ENCODE results near the gene ZNF157.
"Not testable (repeated sequence)": the region's sequence is repeated elsewhere in the genome, so short reads cannot be mapped to it uniquely, and the experiment has no call there.

Gene ZNF157

GRCh38 chrX:47370278-47370677 is at the start of gene ZNF157:
ZNF157 (plus strand) TSS chrX:47370578; CDS start chrX:47370669, 91 bp downstream.
- no peak within 1 kb of the TSS for H3K4me3 ChIP-seq (ENCODE audit: low read depth, low read length)
- no peaks in the 10 kb centered on the region for H3K36me3 ChIP-seq (ENCODE audit: insufficient read depth, low read length)
- H3K27me3 ChIP-seq (ENCODE audit: insufficient read depth, low read length), result no peaks in the 10 kb centered on the region
- no peaks in the 10 kb centered on the region for H3K4me1 ChIP-seq (ENCODE audit: control insufficient read depth, insufficient read depth, low read length, unreplicated experiment)
- H3K27ac ChIP-seq (ENCODE audit: low read depth, low read length), result no peak within 1 kb of the TSS
- H3K79me2 ChIP-seq (ENCODE audit: control insufficient read depth, insufficient read depth, low read length, unreplicated experiment), result no peaks in the 10 kb centered on the region
- H2AFZ ChIP-seq (ENCODE audit: low read length, unreplicated experiment), result no peak within 1 kb of the TSS

GRCh38 chrX:47321386-47321785 is 49.0 kb upstream of the ZNF157 start:
- no peak overlapping the region for H2AFZ ChIP-seq (ENCODE audit: low read length, unreplicated experiment)
- no peak overlapping the region for H3K27ac ChIP-seq (ENCODE audit: low read depth, low read length)
- H3K4me3 ChIP-seq (ENCODE audit: low read depth, low read length), result no peak overlapping the region

DNA sequence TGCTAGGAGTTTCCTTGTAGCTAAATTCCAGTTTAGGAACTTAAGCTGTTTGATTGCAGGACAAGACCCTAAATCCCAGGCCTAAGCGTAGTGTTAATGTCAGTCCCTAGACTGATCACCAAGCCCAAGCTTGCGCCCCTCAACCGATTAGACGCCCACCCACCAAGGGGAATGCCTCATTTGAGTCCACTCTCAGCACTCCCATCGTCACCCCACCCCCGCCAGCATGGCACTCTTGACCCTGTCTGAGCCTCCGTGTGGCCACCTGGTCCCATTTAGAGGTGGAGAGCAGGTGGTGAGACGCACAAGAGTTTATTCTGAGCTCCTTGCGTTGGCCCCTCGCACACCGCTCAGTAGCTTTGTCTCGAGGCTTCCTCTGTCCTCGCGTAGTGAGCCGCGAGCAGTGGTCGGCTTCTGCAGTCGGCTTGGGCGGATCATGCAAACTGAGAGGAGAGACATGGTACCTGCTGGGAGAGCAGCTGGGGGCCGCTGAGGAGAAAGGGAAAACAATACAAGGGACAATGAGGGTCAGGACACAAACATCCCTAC is 48.5 kb upstream of the ZNF157 start:
- no peak overlapping the region for H3K4me3 ChIP-seq (ENCODE audit: low read depth, low read length)

More at GRCh38 chrX:47321386-47321785, 49.0 kb upstream of the ZNF157 start:
- Histone ChIP-seq H3K27me3 (ENCODE audit: insufficient read depth, low read length) (no peaks in the 10 kb centered on the region), H3K79me2 (ENCODE audit: control insufficient read depth, insufficient read depth, low read length, unreplicated experiment) (no peaks in the 10 kb centered on the region), H3K36me3 (ENCODE audit: insufficient read depth, low read length) (no peaks in the 10 kb centered on the region), H3K4me1 (ENCODE audit: control insufficient read depth, insufficient read depth, low read length, unreplicated experiment) (no peaks in the 10 kb centered on the region)

DNA sequence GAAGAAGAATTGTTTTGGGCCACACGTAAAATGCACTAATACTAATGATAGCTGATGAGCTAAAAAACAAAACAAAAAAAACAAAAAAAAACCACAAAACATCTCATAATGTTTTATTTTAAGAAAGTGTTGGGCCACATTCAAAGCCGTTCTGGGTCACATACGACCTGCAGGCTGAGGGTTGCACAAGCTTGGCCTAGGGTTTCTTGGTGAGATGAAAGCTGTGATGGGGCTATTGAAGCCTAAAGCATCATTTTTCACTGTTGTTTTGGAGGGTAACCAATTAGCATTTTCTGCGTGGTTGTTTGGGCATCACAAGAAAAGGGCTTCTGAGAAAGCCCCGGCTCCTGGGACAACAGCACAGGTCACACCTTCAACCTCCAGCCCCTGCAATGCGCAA is 42.5 kb upstream of the ZNF157 start:
- Histone ChIP-seq H3K79me2 (ENCODE audit: control insufficient read depth, insufficient read depth, low read length, unreplicated experiment) (no peaks in the 10 kb centered on the region), H3K4me3 (ENCODE audit: low read depth, low read length) (no peak overlapping the region), H3K27me3 (ENCODE audit: insufficient read depth, low read length) (no peaks in the 10 kb centered on the region), H3K36me3 (ENCODE audit: insufficient read depth, low read length) (no peaks in the 10 kb centered on the region), H3K27ac (ENCODE audit: low read depth, low read length) (no peak overlapping the region), H3K4me1 (ENCODE audit: control insufficient read depth, insufficient read depth, low read length, unreplicated experiment) (no peaks in the 10 kb centered on the region), H2AFZ (ENCODE audit: low read length, unreplicated experiment) (no peak overlapping the region)

More for the DNA sequence above, 48.5 kb upstream of the ZNF157 start:
- Histone ChIP-seq H2AFZ (ENCODE audit: low read length, unreplicated experiment) (no peak overlapping the region), H3K27me3 (ENCODE audit: insufficient read depth, low read length) (no peaks in the 10 kb centered on the region), H3K27ac (ENCODE audit: low read depth, low read length) (no peak overlapping the region), H3K79me2 (ENCODE audit: control insufficient read depth, insufficient read depth, low read length, unreplicated experiment) (no peaks in the 10 kb centered on the region), H3K4me1 (ENCODE audit: control insufficient read depth, insufficient read depth, low read length, unreplicated experiment) (no peaks in the 10 kb centered on the region), H3K36me3 (ENCODE audit: insufficient read depth, low read length) (no peaks in the 10 kb centered on the region)

DNA sequence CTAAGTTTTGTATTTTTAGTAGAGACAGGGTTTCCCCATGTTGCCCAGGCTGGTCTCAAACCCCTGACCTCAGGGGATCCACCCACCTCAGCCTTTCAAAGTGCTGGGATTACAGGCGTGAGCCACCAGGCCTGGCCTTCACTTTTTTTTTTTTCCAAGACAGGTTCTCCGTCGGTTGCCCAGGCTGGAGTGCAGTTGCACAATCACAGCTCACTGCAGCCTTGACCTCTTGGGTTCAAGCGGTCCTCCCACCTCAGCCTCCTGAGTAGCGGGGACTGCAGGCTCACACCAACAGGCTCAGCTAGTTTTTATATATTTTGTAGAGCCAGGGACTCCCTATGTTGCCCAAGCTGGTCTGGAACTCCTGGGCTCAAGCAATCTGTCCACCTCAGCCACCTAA is 37.6 kb upstream of the ZNF157 start:
- not testable (repeated sequence) for H3K27me3 ChIP-seq (ENCODE audit: insufficient read depth, low read length); H3K36me3 ChIP-seq (ENCODE audit: insufficient read depth, low read length); H2AFZ ChIP-seq (ENCODE audit: low read length, unreplicated experiment); H3K4me3 ChIP-seq (ENCODE audit: low read depth, low read length); H3K4me1 ChIP-seq (ENCODE audit: control insufficient read depth, insufficient read depth, low read length, unreplicated experiment); H3K27ac ChIP-seq (ENCODE audit: low read depth, low read length); H3K79me2 ChIP-seq (ENCODE audit: control insufficient read depth, insufficient read depth, low read length, unreplicated experiment)

DNA sequence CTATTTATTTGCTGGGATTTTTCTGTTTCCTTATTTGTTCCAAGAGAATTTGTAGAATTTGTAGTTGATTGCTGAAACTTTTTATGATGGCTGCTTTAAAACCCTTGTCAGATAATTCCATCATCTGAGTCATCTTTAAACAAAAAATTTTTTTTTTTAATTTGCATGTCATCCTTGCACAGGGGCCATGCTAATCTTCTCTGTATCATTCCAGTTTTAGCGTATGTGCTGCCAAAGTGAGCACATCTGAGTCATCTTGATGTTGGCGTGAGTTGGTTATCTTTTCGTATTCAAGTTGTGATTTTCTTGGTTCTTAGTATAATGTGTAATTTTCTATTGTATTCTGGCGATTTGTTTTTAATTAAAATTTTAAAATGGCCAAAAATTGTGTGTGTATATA is 18.7 kb upstream of the ZNF157 start:
- Histone ChIP-seq H3K4me1 (ENCODE audit: control insufficient read depth, insufficient read depth, low read length, unreplicated experiment) (no peaks in the 10 kb centered on the region), H3K36me3 (ENCODE audit: insufficient read depth, low read length) (no peaks in the 10 kb centered on the region), H3K27ac (ENCODE audit: low read depth, low read length) (no peak overlapping the region), H3K4me3 (ENCODE audit: low read depth, low read length) (no peak overlapping the region), H3K27me3 (ENCODE audit: insufficient read depth, low read length) (no peaks in the 10 kb centered on the region), H2AFZ (ENCODE audit: low read length, unreplicated experiment) (no peak overlapping the region), H3K79me2 (ENCODE audit: control insufficient read depth, insufficient read depth, low read length, unreplicated experiment) (no peaks in the 10 kb centered on the region)

GRCh38 chrX:47358387-47359065 is 11.9 kb upstream of the ZNF157 start:
- H3K79me2 ChIP-seq (ENCODE audit: control insufficient read depth, insufficient read depth, low read length, unreplicated experiment), result no peaks in the 10 kb centered on the region
- H3K27me3 ChIP-seq (ENCODE audit: insufficient read depth, low read length), result no peaks in the 10 kb centered on the region
- no peaks in the 10 kb centered on the region for H3K36me3 ChIP-seq (ENCODE audit: insufficient read depth, low read length)
- no peak overlapping the region for H3K27ac ChIP-seq (ENCODE audit: low read depth, low read length)
- no peak overlapping the region for H2AFZ ChIP-seq (ENCODE audit: low read length, unreplicated experiment)
- H3K4me1 ChIP-seq (ENCODE audit: control insufficient read depth, insufficient read depth, low read length, unreplicated experiment), result no peaks in the 10 kb centered on the region
- H3K4me3 ChIP-seq (ENCODE audit: low read depth, low read length), result no peak overlapping the region

DNA sequence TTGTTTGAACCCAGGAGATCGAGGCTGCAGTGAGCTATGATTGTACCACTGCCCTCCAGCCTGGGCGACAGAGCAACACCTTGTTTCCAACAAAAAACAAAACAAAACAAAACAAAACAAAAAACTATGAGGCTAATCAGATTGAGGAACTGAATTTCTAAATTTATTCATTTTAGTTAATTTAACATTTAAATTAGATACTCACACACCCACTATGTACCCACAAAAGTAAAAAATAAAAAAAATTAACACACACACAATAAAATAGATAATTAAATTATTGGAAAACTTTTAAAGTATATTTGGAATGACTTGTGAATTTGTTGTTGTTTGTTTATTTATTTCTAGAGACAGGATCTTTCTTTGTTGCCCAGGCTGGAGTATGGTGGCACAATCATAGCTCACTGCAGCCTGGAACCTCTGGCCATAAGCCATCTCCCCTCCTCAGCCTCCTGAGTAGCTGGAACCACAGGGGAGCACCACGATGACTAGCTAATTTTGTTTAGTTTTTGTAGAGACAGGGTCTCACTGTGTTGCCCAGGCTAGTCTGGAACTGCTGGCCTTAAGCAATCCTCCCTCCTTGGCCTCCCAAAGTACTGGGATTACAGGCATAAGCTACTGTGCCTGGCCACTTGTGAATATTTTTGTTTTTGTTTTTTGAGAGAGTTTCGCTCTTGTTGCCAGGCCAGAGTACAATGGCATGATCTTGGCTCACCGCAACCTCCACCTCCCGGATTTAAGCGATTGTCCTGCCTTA is 9.8 kb upstream of the ZNF157 start:
- no peaks in the 10 kb centered on the region for H3K79me2 ChIP-seq (ENCODE audit: control insufficient read depth, insufficient read depth, low read length, unreplicated experiment)
- no peak overlapping the region for H3K27ac ChIP-seq (ENCODE audit: low read depth, low read length)
- no peaks in the 10 kb centered on the region for H3K36me3 ChIP-seq (ENCODE audit: insufficient read depth, low read length)
- H3K4me1 ChIP-seq (ENCODE audit: control insufficient read depth, insufficient read depth, low read length, unreplicated experiment), result no peaks in the 10 kb centered on the region
- no peak overlapping the region for H2AFZ ChIP-seq (ENCODE audit: low read length, unreplicated experiment)
- H3K27me3 ChIP-seq (ENCODE audit: insufficient read depth, low read length), result no peaks in the 10 kb centered on the region
- no peak overlapping the region for H3K4me3 ChIP-seq (ENCODE audit: low read depth, low read length)

- Histone ChIP-seq H3K27ac (ENCODE audit: low read depth, low read length) (peak overlapping the region; percentile 76), H3K4me1 (ENCODE audit: control insufficient read depth, insufficient read depth, low read length, unreplicated experiment) (no peaks in the 10 kb centered on the region), H2AFZ (ENCODE audit: low read length, unreplicated experiment) (no peak overlapping the region), H3K36me3 (ENCODE audit: insufficient read depth, low read length) (no peaks in the 10 kb centered on the region), H3K4me3 (ENCODE audit: low read depth, low read length) (peak overlapping the region; percentile 70), H3K79me2 (ENCODE audit: control insufficient read depth, insufficient read depth, low read length, unreplicated experiment) (no peaks in the 10 kb centered on the region), H3K27me3 (ENCODE audit: insufficient read depth, low read length) (no peaks in the 10 kb centered on the region)
Observed at GRCh38 chrX:47361538-47362511, 8.6 kb upstream of the ZNF157 start.

DNA sequence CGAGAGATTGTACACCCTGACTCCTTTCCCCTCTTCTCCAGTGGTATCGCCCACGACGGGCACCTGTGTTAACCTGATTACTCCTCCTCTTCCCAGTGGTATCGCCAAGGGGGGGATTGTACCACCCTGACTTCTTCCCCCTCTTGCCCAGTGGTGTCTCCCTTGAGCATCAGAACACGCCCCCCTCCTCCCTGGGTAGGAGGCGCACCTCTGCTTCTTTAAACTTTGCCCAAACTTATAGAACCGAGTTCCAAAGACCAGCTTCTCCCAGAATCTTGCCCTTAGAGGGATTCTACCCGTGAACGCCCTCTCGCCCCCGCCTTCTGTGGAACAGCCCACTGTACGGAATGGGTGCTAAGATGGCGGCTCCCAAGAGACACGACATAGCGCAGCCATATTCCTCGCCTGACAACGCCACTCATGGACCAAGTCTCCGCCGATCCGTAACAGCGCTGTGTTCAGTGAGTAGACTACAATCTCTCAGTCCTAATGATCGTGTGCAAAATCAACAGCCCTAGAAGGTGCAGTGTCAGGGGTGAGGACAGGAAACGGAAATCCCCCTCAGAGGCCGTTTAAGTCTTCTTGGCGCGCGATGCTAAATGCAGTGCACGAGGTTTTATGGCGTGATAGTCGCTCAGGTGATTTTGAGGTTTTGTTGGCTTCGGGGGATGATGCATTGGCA is 4.2 kb upstream of the ZNF157 start:
- no peaks in the 10 kb centered on the region for H3K79me2 ChIP-seq (ENCODE audit: control insufficient read depth, insufficient read depth, low read length, unreplicated experiment)
- peak overlapping the region; percentile 35 for H2AFZ ChIP-seq (ENCODE audit: low read length, unreplicated experiment)
- no peaks in the 10 kb centered on the region for H3K36me3 ChIP-seq (ENCODE audit: insufficient read depth, low read length)
- peak overlapping the region; percentile 71 for H3K4me3 ChIP-seq (ENCODE audit: low read depth, low read length)
- no peak overlapping the region for H3K27ac ChIP-seq (ENCODE audit: low read depth, low read length)
- H3K27me3 ChIP-seq (ENCODE audit: insufficient read depth, low read length), result no peaks in the 10 kb centered on the region
- H3K4me1 ChIP-seq (ENCODE audit: control insufficient read depth, insufficient read depth, low read length, unreplicated experiment), result no peaks in the 10 kb centered on the region

Measured in ACC112 (cell line).